GM18951 (cell line): Measurements from ENCODE around the gene BRD9.

ENCODE experiments used
- POLR2A ChIP-seq: IDR thresholded peaks from 4 replicates; pipeline ENCODE4 v1.6.1; 2011; ENCODE audit warnings: mild to moderate bottlenecking; ENCODE audit not compliant: insufficient read length, insufficient read depth; ENCODE audit errors: extremely low read depth
- in situ Hi-C: fragments of 300-500 bp; cut with MboI; formaldehyde crosslinking; loops from one replicate; pipeline ENCODE4 v1.12.0; 2022; ENCODE audit warnings: low sequenced_read_pairs, mixed read lengths, inconsistent platforms; ENCODE audit not compliant: unreplicated experiment

Gene BRD9

GRCh38 chr5:892394-893136 lies at the start of gene BRD9, which contains the start of gene TRIP13:
BRD9 (minus strand) TSS chr5:892801; CDS start chr5:892657, 144 bp downstream.
TRIP13 (plus strand) TSS chr5:892884; CDS start chr5:892999, 115 bp downstream.
- in situ Hi-C loops, result no loop called here
- TF ChIP-seq POLR2A, result peak; percentile 90

- in situ Hi-C loops, result loop anchor here (25.0 kb wide), 1 partner anchor 197 kb away; no protein-coding TSS in a partner anchor
These were observed 48.1 kb upstream of the BRD9 start for GRCh38 chr5:940741-941140.

GRCh38 chr5:939368-939767 lies 46.8 kb upstream of the BRD9 start:
- in situ Hi-C loops, result loop anchor here (25.0 kb wide), 1 partner anchor 198 kb away; no protein-coding TSS in a partner anchor
- TF ChIP-seq POLR2A, result no peak

- TF ChIP-seq POLR2A, result no peak
- in situ Hi-C loops, result loop anchor here (25.0 kb wide), 1 partner anchor 200 kb away; no protein-coding TSS in a partner anchor
These were observed 44.7 kb upstream of the BRD9 start for GRCh38 chr5:937151-937924.

GRCh38 chr5:936149-937144 lies 43.8 kb upstream of the BRD9 start:
- TF ChIP-seq POLR2A, result no peak
- in situ Hi-C loops, result loop anchor here (25.0 kb wide), 1 partner anchor 201 kb away; no protein-coding TSS in a partner anchor

GRCh38 chr5:935510-936084 lies 43.0 kb upstream of the BRD9 start:
- in situ Hi-C loops, result loop anchor here (25.0 kb wide), 1 partner anchor 202 kb away; no protein-coding TSS in a partner anchor
- no peak for TF ChIP-seq POLR2A

GRCh38 chr5:934381-934967 lies 41.9 kb upstream of the BRD9 start:
- in situ Hi-C loops, result loop anchor here (25.0 kb wide), 1 partner anchor 203 kb away; no protein-coding TSS in a partner anchor

- in situ Hi-C loops, result loop anchor here (25.0 kb wide), 1 partner anchor 203 kb away; no protein-coding TSS in a partner anchor
These were observed 41.4 kb upstream of the BRD9 start for GRCh38 chr5:933951-934350.

GRCh38 chr5:933251-933861 lies 40.8 kb upstream of the BRD9 start:
- in situ Hi-C loops, result loop anchor here (25.0 kb wide), 1 partner anchor 204 kb away; no protein-coding TSS in a partner anchor
- TF ChIP-seq POLR2A, result no peak

- in situ Hi-C loops, result loop anchor here (25.0 kb wide), 1 partner anchor 205 kb away; no protein-coding TSS in a partner anchor
- TF ChIP-seq POLR2A, result no peak
These were observed 40.1 kb upstream of the BRD9 start for GRCh38 chr5:932628-933250.

GRCh38 chr5:932151-932627 lies 39.6 kb upstream of the BRD9 start:
- in situ Hi-C loops, result loop anchor here (25.0 kb wide), 1 partner anchor 205 kb away; no protein-coding TSS in a partner anchor
- TF ChIP-seq POLR2A, result no peak
